ENCODE data around the gene PEF1.

Gene PEF1

GRCh38 chr1:31581821-31582810, 62.6 kb downstream of the PEF1 start:
- DNase-seq: no peak

GRCh38 chr1:31580891-31581603, 63.6 kb downstream of the PEF1 start:
- DNase-seq: no peak

- no peak for DNase-seq
Measured at GRCh38 chr1:31580513-31580870, 64.2 kb downstream of the PEF1 start.

All from NCI-H1105 treated with DMSO at 0.1 percent for 48 hours (cell line).